Measurements from ENCODE around the gene ABCC1. TPM values are rescaled to one million over a fixed set of nuclear protein-coding genes. Genes with fewer than 3 reads are reported as not detected.

The ABCC1 gene
- 110 to 129 TPM (median 118 TPM) in 5 replicates for total RNA-seq (2022; extraction: Qiagen RNA extraction; ENCODE audit: low read depth)

DNA sequence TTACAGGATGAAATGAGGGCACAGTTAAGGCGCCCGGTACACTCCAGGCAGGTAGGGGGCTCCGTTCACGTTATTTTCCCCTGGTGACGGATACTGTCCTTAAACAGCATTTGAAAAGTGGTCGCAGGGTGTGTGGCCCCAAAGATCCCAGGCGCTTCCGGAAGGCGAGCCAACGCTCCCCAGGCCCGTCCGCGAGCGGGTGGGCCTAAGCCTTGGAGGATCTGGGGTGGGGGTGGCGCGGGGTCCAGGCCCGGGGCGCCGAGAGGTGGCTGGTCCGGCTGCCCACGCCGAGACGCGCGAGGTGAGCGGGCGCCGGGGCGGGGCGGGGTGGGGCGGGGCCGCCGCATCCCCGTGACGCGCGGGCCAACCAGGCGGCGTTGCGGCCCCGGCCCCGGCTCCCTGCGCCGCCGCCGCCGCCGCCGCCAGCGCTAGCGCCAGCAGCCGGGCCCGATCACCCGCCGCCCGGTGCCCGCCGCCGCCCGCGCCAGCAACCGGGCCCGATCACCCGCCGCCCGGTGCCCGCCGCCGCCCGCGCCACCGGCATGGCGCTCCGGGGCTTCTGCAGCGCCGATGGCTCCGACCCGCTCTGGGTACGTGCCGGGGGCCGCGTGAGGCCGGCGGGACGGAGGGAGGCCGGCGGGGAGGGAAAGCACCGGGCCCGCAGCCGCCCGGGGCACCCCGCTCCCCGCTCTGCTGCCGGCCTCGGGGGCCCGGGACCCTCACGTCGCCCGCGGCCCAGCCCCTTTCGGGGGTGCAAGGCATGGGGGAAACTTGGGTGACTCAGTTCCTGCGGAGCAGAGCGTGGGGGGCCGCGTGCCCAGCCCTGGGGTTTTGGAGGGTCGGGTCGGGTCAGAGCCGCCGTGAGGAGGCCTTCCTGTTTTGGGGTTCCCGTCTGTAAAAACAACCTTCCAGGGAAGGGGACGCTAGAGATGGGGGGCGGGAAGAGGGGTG lies at the start of gene ABCC1:
Gene ABCC1 (plus strand): TSS at position 407 of the 951 bp plus-strand sequence. CDS start 136 bp downstream, at position 543.

Other genes with a start within 250 kb of the ABCC1 start
- 0.02 to 0.22 TPM (median 0.03 TPM) in 4 of 5 replicates, not detected in the other for gene MYH11, start 92.6 kb upstream of the ABCC1 start, total RNA-seq (2022; extraction: Qiagen RNA extraction; ENCODE audit: low read depth)
- 44.2 to 52.9 TPM (median 44.6 TPM) in 5 replicates for gene CEP20, start 61.0 kb upstream of the ABCC1 start, total RNA-seq (2022; extraction: Qiagen RNA extraction; ENCODE audit: low read depth)